Mucosa of gallbladder (tissue), 1 donor: ENCODE results near the gene FSHR. TPM values are rescaled to one million over a fixed set of nuclear protein-coding genes. Genes with fewer than 3 reads are reported as not detected.

Experiments used
- DNase-seq: peaks from one replicate; pipeline ENCODE4 v3.0.0-alpha.2; 2020; ENCODE audit warnings: low spot score
- total RNA-seq: library from RNA; stranded (reverse); gene quantifications from one replicate; pipeline ENCODE4 v1.2.1, GENCODE V29; 2021
- donor health status: DM: no; HTN: no; CAD: no.

Gene FSHR
- total RNA-seq, 1 donor from 2014 or later, result 0.20 TPM

DNA sequence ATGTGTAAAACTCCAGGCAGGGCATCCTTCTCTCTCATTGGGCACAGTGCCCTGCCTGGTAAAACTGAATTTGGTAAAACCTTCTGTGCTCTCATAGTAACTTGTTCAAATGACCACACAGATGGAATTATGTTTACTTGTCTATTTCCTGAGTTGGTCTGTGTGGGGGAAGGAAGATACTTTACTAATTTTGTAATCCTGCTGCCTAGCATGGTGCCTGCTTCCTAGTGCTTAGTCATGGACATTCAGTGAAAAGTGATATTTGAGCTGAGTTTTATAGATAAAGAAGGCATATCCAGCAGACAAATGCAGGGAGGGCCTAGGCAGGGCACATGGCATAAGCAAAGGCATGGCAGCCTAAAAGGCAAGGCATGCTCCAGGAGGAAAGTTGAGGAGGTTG, 199.4 kb downstream of the FSHR start:
- DNase-seq, result no peak

DNA sequence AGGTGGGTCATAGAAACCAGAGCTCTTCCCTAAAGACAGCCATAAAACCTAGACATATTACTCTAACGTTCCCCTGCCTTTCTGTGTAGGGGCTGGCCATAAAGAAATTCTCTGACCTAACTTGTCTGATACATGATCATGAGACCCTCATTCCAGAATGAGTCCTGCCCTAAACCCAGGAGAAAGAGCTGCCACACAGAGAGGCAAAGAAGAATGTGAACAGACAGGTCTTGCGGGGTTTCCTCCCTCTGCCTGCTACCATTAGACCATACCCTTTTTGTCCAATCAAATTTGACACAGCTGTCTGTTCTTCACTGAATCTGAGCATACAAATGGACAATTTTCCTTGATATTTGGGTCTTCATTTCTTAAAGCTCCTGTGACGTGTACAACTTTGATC, 200.0 kb downstream of the FSHR start:
- no peak for DNase-seq

DNA sequence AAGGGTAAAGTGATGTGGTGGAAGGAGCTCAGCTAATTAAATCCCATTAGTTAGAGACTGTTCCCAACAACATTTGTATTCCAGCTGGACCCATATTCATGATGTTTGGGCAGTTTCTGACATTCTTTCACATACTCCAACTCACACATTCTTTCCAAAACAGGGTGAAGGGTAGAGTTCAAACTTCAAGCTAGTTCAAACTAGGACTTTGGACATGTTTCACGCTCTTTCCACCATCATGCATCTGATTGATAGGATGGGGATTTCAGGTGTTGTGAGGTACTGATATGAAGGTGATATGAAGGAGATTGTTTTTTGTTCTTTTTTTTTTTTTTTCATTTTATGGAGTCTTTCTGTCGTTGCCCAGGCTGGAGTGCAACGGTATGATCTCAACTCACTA, 201.7 kb downstream of the FSHR start:
- no peak for DNase-seq

DNA sequence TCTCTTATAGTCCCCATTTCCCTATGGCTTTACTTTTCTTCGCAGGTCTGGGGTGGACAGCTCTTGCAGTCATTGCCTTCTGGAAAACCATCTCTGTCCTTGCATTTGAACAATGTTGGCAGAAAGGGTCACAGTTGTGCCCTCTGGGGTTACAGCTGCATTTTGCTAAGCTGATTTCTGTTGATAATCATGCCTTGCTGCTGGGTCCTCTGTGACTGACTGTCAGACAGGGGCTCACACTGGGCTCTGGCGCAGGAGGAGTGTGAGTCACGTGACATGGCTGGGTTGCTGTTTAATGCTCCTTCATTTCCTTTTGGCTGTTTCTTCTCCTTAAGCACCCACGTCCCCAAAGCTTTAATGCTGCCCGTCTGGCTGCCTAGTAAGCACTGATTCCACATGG, 202.2 kb downstream of the FSHR start:
- no peak for DNase-seq

DNA sequence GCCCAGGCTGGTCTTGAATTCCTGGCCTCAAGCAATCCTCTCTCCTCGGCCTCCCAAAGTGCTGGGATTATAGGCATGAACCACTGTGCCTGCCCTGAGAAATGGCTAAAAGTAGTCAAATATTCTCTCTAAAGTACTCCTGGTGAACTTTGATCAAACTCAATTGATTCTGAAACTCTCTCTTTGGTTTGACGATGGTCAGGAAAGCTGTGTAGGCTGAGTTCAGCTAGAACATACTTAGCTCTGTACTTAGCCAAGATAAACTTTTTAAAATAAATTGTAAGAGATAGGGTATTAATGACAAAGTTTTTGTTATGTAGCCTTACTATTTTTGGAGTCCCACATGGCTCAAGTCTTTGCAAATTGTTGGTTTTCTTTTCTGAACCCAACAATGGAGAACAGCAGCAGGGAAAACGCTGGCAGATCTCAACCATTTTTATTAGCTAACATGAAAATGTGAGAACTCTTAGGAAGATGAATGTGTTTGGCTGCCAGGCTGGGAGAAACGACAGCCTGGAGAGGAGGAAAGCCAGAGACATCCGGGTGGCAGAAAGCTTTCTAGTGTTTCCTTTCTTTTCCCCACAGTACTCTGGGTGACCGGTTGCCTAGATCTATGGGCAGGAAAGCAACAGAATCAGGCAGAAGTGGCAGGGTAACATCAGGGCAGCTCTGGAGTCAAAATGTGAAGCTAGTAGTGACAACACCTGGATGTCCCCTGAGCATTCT, 205.8 kb downstream of the FSHR start:
- DNase-seq, result no peak

DNA sequence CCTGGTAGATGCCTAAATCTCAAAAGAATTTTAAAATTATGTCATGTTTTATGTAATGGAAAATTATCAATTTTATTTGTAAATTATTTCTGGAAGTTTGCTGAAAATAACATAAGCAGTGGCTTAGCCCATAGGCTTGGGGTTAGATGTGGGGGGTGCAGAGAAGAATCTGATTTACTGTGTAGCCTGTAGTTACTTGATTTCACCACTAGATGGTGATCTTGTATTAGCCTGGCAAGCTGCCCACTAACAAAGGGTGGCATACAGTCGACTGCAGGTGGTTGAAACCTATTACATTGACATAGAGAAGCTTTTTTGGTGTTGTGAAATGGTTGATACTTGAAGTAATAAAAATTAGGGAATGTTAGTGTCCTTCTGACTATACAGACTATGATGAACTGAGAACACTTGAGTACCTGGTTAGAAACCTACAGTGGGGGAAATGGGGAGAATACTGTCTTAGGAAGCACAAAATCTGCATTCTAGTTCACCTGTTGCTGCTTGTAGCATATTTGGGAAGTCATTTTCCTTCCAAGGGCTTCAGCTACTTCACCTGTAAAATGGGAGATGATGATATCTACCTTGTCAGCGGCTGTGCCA, 207.8 kb downstream of the FSHR start:
- DNase-seq, result peak; percentile 25

DNA sequence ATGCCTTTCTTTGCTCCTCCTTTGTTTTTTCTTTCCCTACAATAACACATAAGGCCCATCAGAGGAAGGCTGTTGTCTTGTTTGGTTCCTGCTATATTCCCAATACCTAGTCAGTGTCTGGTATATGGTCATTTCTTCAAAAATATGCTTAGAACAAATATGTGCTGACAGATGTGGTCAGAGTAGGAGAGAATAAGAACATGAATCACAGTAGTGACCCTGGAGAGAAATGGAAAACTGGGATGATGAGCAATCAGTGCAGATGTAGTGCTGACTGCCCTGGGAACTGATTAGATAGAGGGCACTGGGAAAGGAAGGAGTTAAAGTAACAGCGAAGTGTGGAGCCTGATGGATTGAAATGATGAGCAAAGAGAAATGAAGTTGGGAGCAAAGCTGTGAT, 209.4 kb downstream of the FSHR start:
- DNase-seq, result no peak

DNA sequence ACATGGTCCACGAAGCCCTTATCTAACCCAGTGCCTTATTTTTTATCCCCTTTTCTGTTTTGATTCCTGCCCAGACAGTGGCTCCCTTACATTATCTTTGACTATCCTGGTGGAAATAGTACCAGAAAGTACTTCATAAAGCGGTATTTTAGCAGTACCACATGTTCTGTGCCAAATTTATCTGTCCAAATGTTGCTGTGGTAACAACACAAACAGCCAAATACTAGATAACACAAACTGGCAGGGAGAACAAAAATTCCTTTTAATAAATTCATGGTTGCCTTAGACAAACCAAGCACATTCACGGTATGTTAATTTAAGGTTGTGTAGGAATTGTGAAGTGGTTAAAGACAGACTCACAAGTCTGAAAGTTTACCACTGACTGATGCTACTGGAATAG, 210.9 kb downstream of the FSHR start:
- no peak for DNase-seq

DNA sequence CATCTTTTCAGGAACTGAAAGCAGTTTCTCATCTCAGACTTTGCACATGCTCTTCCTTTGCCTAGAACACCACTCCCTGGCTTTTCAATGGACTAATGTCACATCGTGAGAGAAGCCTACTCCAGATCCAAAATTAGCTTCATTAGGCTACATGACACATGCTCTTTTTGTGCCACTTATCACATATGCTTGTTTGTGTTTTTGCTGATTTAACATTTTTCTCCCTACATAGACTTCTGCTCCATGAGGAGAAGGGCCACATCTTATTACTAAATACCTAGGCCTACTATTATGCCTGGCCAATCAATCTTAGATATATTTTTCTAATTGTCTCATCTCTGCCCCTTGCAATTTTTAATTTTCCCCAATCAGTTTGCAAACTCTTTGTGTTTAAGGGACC, 212.4 kb downstream of the FSHR start:
- no peak for DNase-seq

DNA sequence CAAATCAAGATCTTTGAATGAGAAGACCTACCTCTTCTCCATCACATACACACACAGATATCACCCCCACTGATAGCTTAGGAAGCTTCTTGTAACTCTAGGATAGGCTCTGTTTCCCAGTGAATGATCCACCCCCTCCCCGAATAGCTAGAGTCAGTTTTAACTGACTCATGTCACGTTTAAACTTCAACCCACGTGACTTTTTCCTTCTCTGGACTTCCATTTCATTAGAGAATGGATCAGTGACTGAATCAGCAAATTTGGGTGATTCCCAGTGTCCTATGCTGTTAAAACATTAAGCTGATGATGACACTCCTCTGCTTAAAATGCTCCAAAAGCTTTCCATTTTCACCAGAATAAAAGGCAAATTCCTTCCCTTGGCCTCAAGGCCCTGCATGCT, 212.9 kb downstream of the FSHR start:
- no peak for DNase-seq

DNA sequence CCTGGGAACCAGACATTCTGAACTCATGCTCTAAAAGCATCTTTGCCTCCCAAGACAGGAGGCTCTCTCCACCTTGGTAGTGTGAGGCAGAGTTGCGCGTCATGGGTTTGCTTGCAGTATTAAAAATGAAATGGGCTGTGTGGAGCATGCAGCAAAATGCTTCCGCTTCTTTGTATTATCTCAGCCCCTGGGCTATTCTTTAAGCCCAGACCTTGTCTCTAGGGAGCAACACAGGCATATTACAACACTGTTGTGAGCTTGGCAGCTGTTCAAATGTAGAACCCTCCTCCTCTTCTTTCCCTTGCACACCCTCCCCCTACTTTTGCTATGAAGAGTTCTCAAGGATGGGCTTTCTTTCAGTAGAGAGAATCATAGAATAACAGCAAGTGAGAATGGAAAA, 213.7 kb downstream of the FSHR start:
- DNase-seq, result no peak

DNA sequence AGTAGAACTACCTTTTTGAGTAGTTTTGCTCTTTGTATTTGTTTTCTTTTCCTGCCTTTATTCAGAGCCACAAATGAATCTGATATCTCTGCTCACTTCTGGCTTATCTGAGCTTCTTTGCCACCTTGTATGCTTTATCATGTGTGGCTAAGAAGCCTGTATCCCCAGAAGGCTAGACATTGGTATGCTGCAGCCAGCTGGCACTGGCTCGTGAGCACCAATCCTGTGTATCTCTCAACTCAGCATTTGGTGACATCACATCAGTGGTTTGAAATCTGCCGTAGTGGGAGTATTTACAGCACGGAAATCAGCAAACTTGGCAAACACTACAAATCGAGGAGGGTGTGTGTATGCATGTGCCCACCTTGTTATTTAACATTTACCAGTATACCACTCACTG, 215.1 kb downstream of the FSHR start:
- DNase-seq, result no peak

DNA sequence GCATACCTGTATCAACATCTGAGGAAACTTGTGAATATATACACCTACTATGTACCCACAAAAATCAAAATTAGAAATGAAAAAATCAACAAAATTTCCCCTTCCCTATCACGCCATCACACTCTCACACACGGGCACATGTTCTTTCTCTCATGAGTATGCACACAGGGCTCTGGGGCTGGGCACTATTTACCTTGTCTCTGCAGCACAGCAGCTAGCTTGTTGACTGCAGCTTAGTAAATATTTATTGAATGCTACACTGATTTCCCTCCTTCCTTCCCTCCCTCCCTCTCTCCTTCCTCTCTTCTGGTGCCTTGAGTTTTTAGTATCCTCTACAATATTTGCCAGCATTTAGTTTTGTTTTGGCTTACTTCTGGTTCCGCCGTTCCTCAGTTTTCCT, 216.1 kb downstream of the FSHR start:
- DNase-seq, result no peak

DNA sequence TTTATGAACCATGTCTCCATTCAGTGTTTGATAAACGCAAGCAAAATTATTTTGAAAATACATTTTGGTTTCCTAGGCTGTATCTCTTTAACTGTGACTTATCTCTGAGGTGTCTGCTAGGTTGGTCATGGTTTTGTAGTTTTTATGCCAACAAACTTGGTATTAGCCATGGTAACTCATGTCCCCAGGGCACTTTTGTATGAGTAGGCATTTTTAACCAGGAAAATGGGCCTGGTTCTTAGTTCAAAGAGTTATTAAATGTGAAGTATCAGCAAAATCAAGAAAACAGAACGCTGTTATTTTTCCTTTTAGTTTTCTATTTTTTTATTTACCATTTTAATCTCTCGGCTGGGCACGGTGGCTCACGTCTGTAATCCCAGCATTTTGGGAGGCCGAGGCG, 219.5 kb downstream of the FSHR start:
- no peak for DNase-seq

DNA sequence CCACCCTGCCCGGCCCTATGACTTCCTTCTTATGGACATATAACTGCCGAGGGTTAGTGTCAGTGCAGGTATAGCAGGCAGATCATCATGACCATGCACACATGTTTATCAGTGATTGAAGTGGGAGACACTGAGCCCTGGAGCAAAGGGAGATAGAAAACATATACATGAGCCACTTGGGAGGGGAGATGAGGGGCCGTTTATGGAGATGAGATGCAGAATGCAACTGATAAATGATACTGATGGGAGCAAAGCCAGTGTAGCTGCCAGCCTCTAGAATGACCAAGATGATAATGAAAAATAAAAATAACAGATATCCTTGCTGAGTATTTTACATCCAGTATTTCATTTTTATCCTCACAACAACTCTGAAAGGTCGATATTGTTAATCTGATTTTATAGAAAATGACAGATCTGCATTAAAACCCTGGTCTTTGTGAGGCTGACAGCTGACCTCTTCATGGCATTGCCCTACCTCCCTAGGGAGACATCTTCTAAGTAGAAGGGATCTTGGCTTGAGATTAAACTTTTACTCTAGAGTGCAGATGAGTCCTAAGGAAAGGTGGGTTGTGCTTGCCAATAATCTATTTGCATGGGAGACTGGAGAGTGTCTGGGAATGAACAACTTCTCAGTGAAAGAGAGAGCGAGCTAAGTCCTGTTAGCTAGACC, 220.4 kb downstream of the FSHR start:
- DNase-seq, result no peak

DNA sequence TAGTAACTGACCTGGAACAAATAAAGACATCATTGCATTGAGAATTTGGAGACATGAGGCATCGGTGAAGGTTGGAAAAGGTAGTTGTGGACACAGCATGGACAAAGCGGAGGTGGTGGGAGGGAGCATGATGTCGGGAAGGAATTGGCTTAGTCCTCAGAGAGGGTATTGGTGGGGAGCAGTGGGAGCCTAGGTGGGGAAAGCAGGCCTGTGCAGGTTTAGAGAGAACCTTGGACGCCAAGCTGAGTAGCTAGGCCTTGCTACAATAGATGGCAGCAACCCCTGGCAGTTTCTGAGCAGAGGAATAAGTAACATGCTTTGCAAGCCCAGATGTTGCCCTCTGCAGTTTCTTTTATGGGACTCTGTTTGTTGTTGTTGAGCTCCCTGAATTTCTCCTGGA, 221.6 kb downstream of the FSHR start:
- DNase-seq, result no peak

DNA sequence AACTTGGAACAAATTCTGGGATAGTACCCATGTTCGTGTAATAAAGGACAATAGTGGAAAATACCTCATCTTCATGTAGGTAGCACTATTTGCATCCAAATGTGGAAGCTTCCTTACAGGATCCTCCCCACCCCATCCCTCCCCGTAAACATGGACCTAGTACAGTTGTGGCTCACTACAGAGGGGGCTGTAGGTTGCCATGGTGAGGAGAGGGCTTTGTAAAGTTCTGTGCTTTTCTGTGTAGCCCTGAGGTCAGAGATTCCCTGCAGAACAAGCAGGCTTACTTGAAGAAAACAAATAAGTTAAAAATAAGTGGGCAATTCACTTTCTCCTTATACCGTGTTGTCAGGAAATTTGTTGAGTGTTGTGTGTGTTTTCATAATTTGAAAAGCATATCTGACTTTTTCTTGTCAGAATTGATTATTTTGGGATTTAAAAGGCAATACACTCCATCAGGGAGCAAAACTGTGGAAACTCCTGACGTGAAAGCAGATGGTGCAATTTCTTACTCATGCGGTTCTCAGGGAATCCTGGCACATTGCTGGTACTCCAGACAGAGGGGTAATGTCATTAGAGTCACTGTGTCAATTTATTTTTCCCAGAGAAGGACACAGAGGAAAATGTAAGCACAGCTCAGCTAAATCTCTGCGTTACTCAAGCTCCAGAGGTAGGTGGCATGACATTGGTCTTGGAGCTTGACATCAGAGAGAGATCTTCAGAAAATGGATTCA, 224.6 kb downstream of the FSHR start:
- no peak for DNase-seq

DNA sequence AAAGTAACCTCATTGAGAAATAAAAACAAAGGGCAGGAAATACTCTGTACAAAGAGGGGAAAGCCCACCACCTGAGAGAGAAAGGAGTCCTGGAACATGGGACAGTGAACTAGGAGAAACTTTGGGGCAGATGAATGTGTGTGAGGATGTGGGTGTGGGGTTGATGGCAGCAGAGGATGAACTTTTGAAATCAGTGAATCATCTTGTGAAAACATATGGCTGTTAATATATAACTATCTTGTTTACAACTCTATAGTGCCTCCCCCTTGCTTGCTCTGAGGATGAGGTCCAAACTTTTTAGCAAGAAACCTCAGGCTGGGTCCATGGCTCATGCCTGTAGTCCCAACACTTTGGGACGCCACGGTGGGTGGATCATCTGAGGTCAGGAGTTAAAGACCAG, 227.0 kb downstream of the FSHR start:
- DNase-seq, result no peak

DNA sequence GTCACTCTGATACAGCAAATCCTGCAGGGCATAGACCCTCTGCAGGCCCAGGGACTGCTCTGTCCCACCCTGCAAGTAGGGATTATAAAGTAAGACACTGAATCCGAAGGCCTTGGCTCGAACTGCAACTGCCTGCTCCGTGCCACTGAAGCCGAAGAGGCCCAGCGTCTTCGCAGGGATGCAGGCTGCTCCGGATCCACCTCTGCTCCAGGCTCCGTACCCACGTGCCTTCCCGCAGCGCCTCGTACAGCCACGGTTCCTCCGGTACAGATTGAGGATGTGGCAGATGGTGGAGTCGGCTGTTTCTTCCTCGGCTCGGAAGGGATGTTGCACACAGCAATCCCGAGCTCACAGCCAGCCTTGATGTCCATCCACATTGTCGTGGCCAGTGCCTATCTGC, 238.4 kb downstream of the FSHR start:
- no peak for DNase-seq

DNA sequence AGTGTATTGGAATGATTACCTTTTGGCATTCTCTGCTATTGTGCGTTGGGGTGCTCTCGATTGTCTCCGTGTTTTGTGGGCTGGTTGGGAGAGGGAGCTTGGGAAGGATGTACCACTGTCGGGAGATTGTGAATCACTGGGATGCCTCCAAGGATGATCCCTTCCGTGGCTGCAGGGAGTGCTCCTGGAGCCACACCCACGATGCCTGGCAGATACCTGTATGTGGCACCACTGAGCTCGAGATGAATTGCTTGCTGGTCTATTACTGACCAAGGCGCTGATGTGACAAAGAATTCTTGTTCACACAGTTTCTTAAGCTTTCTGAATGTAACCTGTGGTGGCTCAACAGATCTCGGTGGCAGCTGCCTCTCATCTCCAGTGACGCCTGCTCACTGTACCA, 239.1 kb downstream of the FSHR start:
- DNase-seq, result no peak

DNA sequence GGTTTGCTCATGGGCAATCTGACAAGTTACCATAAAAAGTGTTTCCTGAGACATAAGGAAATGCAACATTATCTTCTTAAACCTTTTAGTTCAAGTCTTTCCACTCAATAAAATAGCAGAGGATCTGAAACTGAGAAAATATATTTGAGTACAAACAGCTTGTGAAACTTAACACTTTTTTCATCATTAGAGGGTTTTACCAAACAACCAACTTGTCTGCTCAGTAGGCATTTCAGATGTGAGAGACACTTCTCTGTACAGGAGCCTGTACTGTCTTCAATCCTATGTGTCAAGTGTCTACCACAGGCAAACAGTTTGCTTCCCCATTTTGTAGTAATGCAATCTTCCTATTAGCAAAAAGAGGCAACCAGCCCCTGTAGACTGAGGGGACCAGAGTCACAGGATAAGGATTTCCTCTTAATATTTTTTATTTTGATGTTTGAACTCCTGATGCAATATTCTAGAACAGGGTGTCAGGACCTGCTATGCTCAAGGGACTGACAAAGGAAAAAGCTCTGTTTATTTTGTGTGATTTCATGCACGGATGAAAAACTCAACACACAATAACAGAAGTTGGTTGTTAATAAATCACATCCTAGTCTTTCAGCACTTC, 239.7 kb downstream of the FSHR start:
- no peak for DNase-seq
